Stimulated activated effector memory CD8-positive, alpha-beta T cell treated with anti-CD3 and anti-CD28 coated beads, Interleukin-12 subunit alpha, Interleukin-12 subunit beta, amount 100 ng/mL, for 72 hours (primary cell): ENCODE results near the gene DNAJC11.
"Not testable (repeated sequence)": the region's sequence is repeated elsewhere in the genome, so short reads cannot be mapped to it uniquely, and the experiment has no call there.

ENCODE experiments used
- ATAC-seq: fragments of 150-1000 bp; cut with Tn5 transposase; 2 replicates; pipeline ENCODE4 v1.10.0; 2021
- DNase-seq, 2 donors: peaks; one replicate each; pipeline ENCODE4 v3.0.0; 2021 to 2022; ENCODE audit warnings: low spot score in 2 of 2
- H3K27ac Mint-ChIP-seq: one replicate; pipeline ENCODE4 v1.8.0; 2022; ENCODE audit warnings: mild to moderate bottlenecking, mixed read lengths
- H3K36me3 Mint-ChIP-seq: one replicate; pipeline ENCODE4 v1.8.0; 2022; ENCODE audit warnings: mild to moderate bottlenecking, mixed read lengths
- H3K4me1 Mint-ChIP-seq: one replicate; pipeline ENCODE4 v1.8.0; 2022; ENCODE audit warnings: mixed read lengths
- H3K4me3 Mint-ChIP-seq: one replicate; pipeline ENCODE4 v1.8.0; 2022; ENCODE audit warnings: mild to moderate bottlenecking, mixed read lengths
- H3K9me3 Mint-ChIP-seq: one replicate; pipeline ENCODE4 v1.8.0; 2022; ENCODE audit warnings: mixed read lengths

Gene DNAJC11

GRCh38 chr1:6723621-6724428 is 22.2 kb upstream of the DNAJC11 start:
- H3K9me3 Mint-ChIP-seq = no peaks in the 10 kb centered on the region
- DNase-seq = no peak
- H3K36me3 Mint-ChIP-seq = no peaks in the 10 kb centered on the region
- no peaks in the 10 kb centered on the region for H3K4me1 Mint-ChIP-seq
- no peak overlapping the region for H3K4me3 Mint-ChIP-seq
- no peak overlapping the region for H3K27ac Mint-ChIP-seq
- no peak for ATAC-seq

GRCh38 chr1:6711174-6711573 is 9.6 kb upstream of the DNAJC11 start:
- Mint-ChIP-seq H3K4me1 (no peaks in the 10 kb centered on the region), H3K4me3 (no peak overlapping the region), H3K27ac (no peak overlapping the region), H3K9me3 (peaks cover 5% of the 10 kb centered on the region), H3K36me3 (no peaks in the 10 kb centered on the region)
- DNase-seq (no peak), ATAC-seq (no peak)

- Mint-ChIP-seq H3K4me3 (no peak overlapping the region), H3K9me3 (no peaks in the 10 kb centered on the region), H3K4me1 (peaks cover 21% of the 10 kb centered on the region), H3K36me3 (peaks cover 19% of the 10 kb centered on the region), H3K27ac (no peak overlapping the region)
- DNase-seq (no peak), ATAC-seq (no peak)
These were observed 3.1 kb upstream of the DNAJC11 start for GRCh38 chr1:6704746-6705145.

GRCh38 chr1:6703016-6703415 is 1.4 kb upstream of the DNAJC11 start:
- H3K4me3 Mint-ChIP-seq = peak overlapping the region; percentile 84
- H3K27ac Mint-ChIP-seq = peak overlapping the region; percentile 85
- ATAC-seq = no peak
- H3K4me1 Mint-ChIP-seq = peaks cover 27% of the 10 kb centered on the region
- DNase-seq = no peak
- no peaks in the 10 kb centered on the region for H3K9me3 Mint-ChIP-seq
- H3K36me3 Mint-ChIP-seq = peaks cover 19% of the 10 kb centered on the region

- Mint-ChIP-seq H3K4me1 (peaks cover 27% of the 10 kb centered on the region), H3K9me3 (no peaks in the 10 kb centered on the region), H3K36me3 (peaks cover 19% of the 10 kb centered on the region), H3K4me3 (peak overlapping the region; percentile 84), H3K27ac (peak overlapping the region; percentile 94)
- ATAC-seq (peak; percentile 23), DNase-seq (no peak)
These were observed 671 bp downstream of the DNAJC11 start for GRCh38 chr1:6700853-6701436.

- peaks cover 27% of the 10 kb centered on the region for H3K4me1 Mint-ChIP-seq
- H3K27ac Mint-ChIP-seq, ATAC-seq: not testable (repeated sequence)
These were observed 1.7 kb downstream of the DNAJC11 start for GRCh38 chr1:6699915-6700314.

GRCh38 chr1:6695868-6696267 is 5.7 kb downstream of the DNAJC11 start:
- DNase-seq (no peak), ATAC-seq (no peak)
- Mint-ChIP-seq H3K4me3 (no peak overlapping the region), H3K9me3 (no peaks in the 10 kb centered on the region), H3K4me1 (peaks cover 18% of the 10 kb centered on the region), H3K27ac (no peak overlapping the region), H3K36me3 (peaks cover 35% of the 10 kb centered on the region)

More at GRCh38 chr1:6699915-6700314, 1.7 kb downstream of the DNAJC11 start:
- DNase-seq, H3K9me3 Mint-ChIP-seq: not testable (repeated sequence)
- H3K4me3 Mint-ChIP-seq = peak overlapping the region; percentile 84
- H3K36me3 Mint-ChIP-seq = peaks cover 26% of the 10 kb centered on the region

- no peak for ATAC-seq
These were observed 7.4 kb downstream of the DNAJC11 start for GRCh38 chr1:6694121-6694713.

GRCh38 chr1:6692956-6693355 is 8.7 kb downstream of the DNAJC11 start:
- DNase-seq (no peak), ATAC-seq (no peak)
- Mint-ChIP-seq H3K36me3 (peaks cover 38% of the 10 kb centered on the region), H3K4me1 (peaks cover 14% of the 10 kb centered on the region), H3K27ac (no peak overlapping the region), H3K9me3 (no peaks in the 10 kb centered on the region), H3K4me3 (no peak overlapping the region)

More at GRCh38 chr1:6694121-6694713, 7.4 kb downstream of the DNAJC11 start:
- Mint-ChIP-seq H3K27ac (peak overlapping the region; percentile 36), H3K9me3 (no peaks in the 10 kb centered on the region), H3K36me3 (peaks cover 31% of the 10 kb centered on the region), H3K4me1 (peaks cover 7% of the 10 kb centered on the region), H3K4me3 (no peak overlapping the region)
- DNase-seq = no peak

GRCh38 chr1:6691507-6691906 is 10.1 kb downstream of the DNAJC11 start:
- H3K4me1 Mint-ChIP-seq = peaks cover 14% of the 10 kb centered on the region
- H3K36me3 Mint-ChIP-seq = peaks cover 42% of the 10 kb centered on the region
- no peak overlapping the region for H3K4me3 Mint-ChIP-seq
- no peaks in the 10 kb centered on the region for H3K9me3 Mint-ChIP-seq
- H3K27ac Mint-ChIP-seq = no peak overlapping the region
- no peak for DNase-seq
- ATAC-seq = no peak

GRCh38 chr1:6690186-6690585 is 11.4 kb downstream of the DNAJC11 start:
- peaks cover 37% of the 10 kb centered on the region for H3K36me3 Mint-ChIP-seq
- H3K4me1 Mint-ChIP-seq = peaks cover 14% of the 10 kb centered on the region
- H3K9me3 Mint-ChIP-seq = no peaks in the 10 kb centered on the region
- no peak overlapping the region for H3K27ac Mint-ChIP-seq
- DNase-seq = no peak
- no peak for ATAC-seq
- H3K4me3 Mint-ChIP-seq = no peak overlapping the region

GRCh38 chr1:6688757-6689156 is 12.9 kb downstream of the DNAJC11 start:
- no peak overlapping the region for H3K4me3 Mint-ChIP-seq

GRCh38 chr1:6688001-6688400 is 13.6 kb downstream of the DNAJC11 start:
- Mint-ChIP-seq H3K36me3 (peaks cover 23% of the 10 kb centered on the region), H3K4me1 (peaks cover 20% of the 10 kb centered on the region), H3K27ac (no peak overlapping the region), H3K9me3 (no peaks in the 10 kb centered on the region), H3K4me3 (no peak overlapping the region)
- DNase-seq (no peak), ATAC-seq (no peak)

More at GRCh38 chr1:6688757-6689156, 12.9 kb downstream of the DNAJC11 start:
- peaks cover 14% of the 10 kb centered on the region for H3K4me1 Mint-ChIP-seq
- DNase-seq = no peak
- H3K36me3 Mint-ChIP-seq = peaks cover 23% of the 10 kb centered on the region
- H3K9me3 Mint-ChIP-seq = no peaks in the 10 kb centered on the region
- no peak overlapping the region for H3K27ac Mint-ChIP-seq
- ATAC-seq = peak; percentile 59

- no peak overlapping the region for H3K4me3 Mint-ChIP-seq
- H3K4me1 Mint-ChIP-seq = peaks cover 21% of the 10 kb centered on the region
- ATAC-seq (no peak), DNase-seq (no peak)
- no peaks in the 10 kb centered on the region for H3K9me3 Mint-ChIP-seq
- H3K27ac Mint-ChIP-seq = no peak overlapping the region
- H3K36me3 Mint-ChIP-seq = peaks cover 15% of the 10 kb centered on the region
These were observed 15.3 kb downstream of the DNAJC11 start for GRCh38 chr1:6686294-6686693.

- no peak for ATAC-seq
- Mint-ChIP-seq H3K4me1 (peaks cover 21% of the 10 kb centered on the region), H3K9me3 (no peaks in the 10 kb centered on the region), H3K27ac (no peak overlapping the region), H3K4me3 (no peak overlapping the region), H3K36me3 (peaks cover 19% of the 10 kb centered on the region)
- DNase-seq = no peak
These were observed 16.2 kb downstream of the DNAJC11 start for GRCh38 chr1:6685381-6685780.

- Mint-ChIP-seq H3K4me1 (peaks cover 11% of the 10 kb centered on the region), H3K27ac (no peak overlapping the region), H3K9me3 (no peaks in the 10 kb centered on the region), H3K36me3 (peaks cover 31% of the 10 kb centered on the region), H3K4me3 (no peak overlapping the region)
- ATAC-seq = peak; percentile 76
- no peak for DNase-seq
These were observed 18.2 kb downstream of the DNAJC11 start for GRCh38 chr1:6683434-6683833.
